GM18951 (cell line): ENCODE measurements around the gene ZNF621.

ENCODE experiments used
- POLR2A ChIP-seq: IDR thresholded peaks from 4 replicates; pipeline ENCODE4 v1.6.1; 2011; ENCODE audit warnings: mild to moderate bottlenecking; ENCODE audit not compliant: insufficient read length, insufficient read depth; ENCODE audit errors: extremely low read depth
- in situ Hi-C: fragments of 300-500 bp; cut with MboI; formaldehyde crosslinking; loops from one replicate; pipeline ENCODE4 v1.12.0; 2022; ENCODE audit warnings: low sequenced_read_pairs, mixed read lengths, inconsistent platforms; ENCODE audit not compliant: unreplicated experiment

Gene ZNF621

GRCh38 chr3:40524568-40525285, at the start of gene ZNF621:
Gene ZNF621 (plus strand): TSS chr3:40524960. CDS start chr3:40525841, 881 bp downstream.
- in situ Hi-C loops = no loop called here
- TF ChIP-seq POLR2A = peak; percentile 97

- in situ Hi-C loops = no loop called here
- peak; percentile 65 for TF ChIP-seq POLR2A
Measured at GRCh38 chr3:40476478-40477470, 48.0 kb upstream of the ZNF621 start, which contains the start of gene ZNF619. Gene ZNF619 (plus strand): TSS chr3:40477122. CDS start chr3:40477980, 858 bp downstream.

GRCh38 chr3:40477666-40478065, 47.1 kb upstream of the ZNF621 start:
- in situ Hi-C loops = no loop called here
- no peak for TF ChIP-seq POLR2A

- no peak for TF ChIP-seq POLR2A
- in situ Hi-C loops = no loop called here
Measured at GRCh38 chr3:40487172-40487571, 37.6 kb upstream of the ZNF621 start.

GRCh38 chr3:40490916-40491315, 33.8 kb upstream of the ZNF621 start:
- TF ChIP-seq POLR2A = no peak
- in situ Hi-C loops = no loop called here

GRCh38 chr3:40494698-40495097, 30.1 kb upstream of the ZNF621 start:
- in situ Hi-C loops = no loop called here
- TF ChIP-seq POLR2A = no peak

- in situ Hi-C loops = no loop called here
- TF ChIP-seq POLR2A = no peak
Measured at GRCh38 chr3:40497288-40497687, 27.5 kb upstream of the ZNF621 start.

GRCh38 chr3:40499952-40500351, 24.8 kb upstream of the ZNF621 start:
- in situ Hi-C loops = no loop called here
- no peak for TF ChIP-seq POLR2A

- in situ Hi-C loops = no loop called here
Measured at GRCh38 chr3:40502034-40502433, 22.7 kb upstream of the ZNF621 start.

GRCh38 chr3:40504636-40505430, 19.9 kb upstream of the ZNF621 start:
- in situ Hi-C loops = no loop called here

More at GRCh38 chr3:40502034-40502433, 22.7 kb upstream of the ZNF621 start:
- TF ChIP-seq POLR2A = no peak

GRCh38 chr3:40505599-40506462, 18.9 kb upstream of the ZNF621 start, which contains the start of gene ZNF620:
Gene ZNF620 (plus strand): TSS chr3:40506039. CDS start chr3:40506353, 314 bp downstream.
- in situ Hi-C loops = no loop called here
- peak; percentile 63 for TF ChIP-seq POLR2A

More at GRCh38 chr3:40504636-40505430, 19.9 kb upstream of the ZNF621 start:
- no peak for TF ChIP-seq POLR2A
